Measurements from ENCODE around the gene ITPK1.

- TF ChIP-seq CTCF (IDR thresholded peaks at IDR 0.05; ENCODE audit: borderline replicate concordance, extremely low read depth, low read length, poor library complexity, severe bottlenecking): no peak
- no peak for TF ChIP-seq EZH2 (IDR thresholded peaks at IDR 0.05; ENCODE audit: borderline replicate concordance, low read depth, low read length, severe bottlenecking)
Observed at GRCh38 chr14:92931681-92932447, 183.9 kb downstream of the ITPK1 start.

Data from DND-41 (cell line).